K562 (cell line): ENCODE results near the gene ZNF747. TPM values are rescaled to one million over a fixed set of nuclear protein-coding genes. Genes with fewer than 3 reads are reported as not detected.
A peak's percentile ranks its signal among the peaks of the same experiment; 100 is the strongest.

Experiments used
- ARID4B ChIP-seq: sonication (generic); formaldehyde crosslinking; IDR thresholded peaks from 2 replicates; pipeline ENCODE4 v1.8.0; 2022; ENCODE audit warnings: mild to moderate bottlenecking, missing genetic modification reagents
- CEBPG ChIP-seq, 3 experiments: fragments of 200-800 bp in 1 of 3; sonication (Bioruptor generic) in 1 of 3; sonication (generic) in 1 of 3; formaldehyde crosslinking in 1 of 3; IDR thresholded peaks in 2 of 3; conservative IDR thresholded peaks in 1 of 3; 2 replicates each; pipeline versions ENCODE4 v1.6.1 to v1.8.0; 2016 to 2022; ENCODE audit warnings: missing compliant biosample characterization in 2 of 3, missing genetic modification characterization in 2 of 3, mild to moderate bottlenecking in 1 of 3, missing genetic modification reagents in 1 of 3
- CHD1 ChIP-seq: fragments of 200-600 bp; sonication (generic); IDR thresholded peaks from one replicate; pipeline ENCODE4 v1.6.1; 2012; ENCODE audit warnings: mild to moderate bottlenecking, moderate library complexity, low read length, inconsistent platforms
- EHMT2 ChIP-seq: fragments of 450-650 bp; IDR thresholded peaks from 2 replicates; pipeline ENCODE4 v1.6.1; 2018; ENCODE audit warnings: antibody characterized with exemption
- GATAD2B ChIP-seq: fragments of 450-650 bp; IDR thresholded peaks from 2 replicates; pipeline ENCODE4 v1.6.1; 2017; ENCODE audit warnings: mild to moderate bottlenecking, borderline replicate concordance
- MAZ ChIP-seq, 2 experiments: fragments of 450-650 bp in 1 of 2; sonication (generic) in 1 of 2; formaldehyde crosslinking; IDR thresholded peaks in 1 of 2; conservative IDR thresholded peaks in 1 of 2; 2 replicates each; pipeline versions ENCODE4 v1.4.0 to v1.5.0; 2020; ENCODE audit warnings: mild to moderate bottlenecking in 1 of 2, missing genetic modification reagents in 1 of 2
- PHF8 ChIP-seq: fragments of 200-600 bp; sonication (generic); IDR thresholded peaks from 2 replicates; pipeline ENCODE4 v1.6.1; 2012; ENCODE audit warnings: mixed run types, mild to moderate bottlenecking, inconsistent platforms, low read length, moderate library complexity, borderline replicate concordance
- RB1 ChIP-seq: fragments of 450-650 bp; IDR thresholded peaks from 2 replicates; pipeline ENCODE4 v1.6.1; 2017; ENCODE audit warnings: low read depth, mild to moderate bottlenecking
- SAP30 ChIP-seq: fragments of 200-600 bp; sonication (generic); IDR thresholded peaks from 2 replicates; pipeline ENCODE4 v1.6.1; 2012; ENCODE audit warnings: borderline replicate concordance, low read depth, mild to moderate bottlenecking, moderate library complexity, low read length, control low read depth, inconsistent platforms; ENCODE audit not compliant: insufficient read depth, poor library complexity, severe bottlenecking
- SMARCB1 ChIP-seq: IDR thresholded peaks from 2 replicates; pipeline ENCODE4 v1.6.1; 2011; ENCODE audit warnings: improper control_type of control experiment, low read depth; ENCODE audit not compliant: insufficient read length
- TCFL5 ChIP-seq: fragments of 250-450 bp; sonication (Bioruptor Pico); conservative IDR thresholded peaks from 2 replicates; pipeline ENCODE4 v1.6.1; 2021; ENCODE audit warnings: mild to moderate bottlenecking, moderate library complexity, matching md5 sums
- polyA plus RNA-seq, 8 experiments: library from polyadenylated mRNA; depleted of rRNA in 4 of 8; stranded (reverse) in 5 of 8; unstranded in 3 of 8; fragments of >200 nt; fragmentation: Nextera tagmentation in 2 of 8; fragmentation: Illumina TruSeq in 1 of 8; extraction: Ambion mirVana in 2 of 8; extraction: Trizol in 1 of 8; gene quantifications; 2 replicates each; pipeline versions ENCODE4 v1.2.1 to v1.2.3, GENCODE V29; 2011 to 2014; ENCODE audit warnings: inconsistent platforms in 1 of 8, missing spikeins in 1 of 8
- total RNA-seq, 7 experiments: library from RNA; depleted of rRNA in 6 of 7; stranded (reverse); fragments of >200 nt in 6 of 7; fragmentation: Illumina TruSeq in 2 of 7; extraction: Trizol in 2 of 7; gene quantifications; 2 replicates each; pipeline versions ENCODE4 v1.2.1 to v1.2.3, GENCODE V29; 2011 to 2021; ENCODE audit warnings: low replicate concordance in 1 of 7
- TF ChIP-seq, protein P1 (sequence below): fragments of 250-450 bp; sonication (Bioruptor Pico); IDR thresholded peaks from 2 replicates; pipeline ENCODE4 v1.5.0; 2022; ENCODE audit warnings: mild to moderate bottlenecking

Gene ZNF747
- total and polyA plus RNA-seq, 9 of the 15 experiments (the other 6 are each of a cell fraction or from before 2014, with no cell fraction given): 0.14 to 3.3 (median 1.5) TPM

GRCh38 chr16:30526137-30526822 lies 8.4 kb downstream of the ZNF747 start, which contains the start of gene ZNF768 (continued):
- TF ChIP-seq TCFL5 (CRISPR knock-in tag): no peak
- peak in 1 of 2 experiments; percentile 41; a peak in 2 of 4 replicates for TF ChIP-seq MAZ (CRISPR knock-in tag; conservative IDR thresholded peaks at IDR 0.05 in 1 of 2, IDR thresholded peaks at IDR 0.05 in 1 of 2)
- TF ChIP-seq RB1: peak; percentile 57; the same call in 1 of the 2 replicates
- peak; percentile 38; the same call in 1 of the 2 replicates for TF ChIP-seq PHF8
- TF ChIP-seq SMARCB1: no peak
- TF ChIP-seq GATAD2B: peak; percentile 46; the same call in 1 of the 2 replicates
- peak; percentile 38; the same call in 1 of the 2 replicates for TF ChIP-seq EHMT2
- TF ChIP-seq SAP30: peak; percentile 53
- TF ChIP-seq CEBPG (CRISPR knock-in tag; IDR thresholded peaks at IDR 0.05): no peak; the same call in 1 of the 2 replicates
- no peak for TF ChIP-seq CEBPG (tag; conservative IDR thresholded peaks at IDR 0.05 in 1 of 2, IDR thresholded peaks at IDR 0.05 in 1 of 2)
- peak; percentile 45 for TF ChIP-seq CHD1
- TF ChIP-seq ARID4B: peak; percentile 93
- TF ChIP-seq, protein P1, sequence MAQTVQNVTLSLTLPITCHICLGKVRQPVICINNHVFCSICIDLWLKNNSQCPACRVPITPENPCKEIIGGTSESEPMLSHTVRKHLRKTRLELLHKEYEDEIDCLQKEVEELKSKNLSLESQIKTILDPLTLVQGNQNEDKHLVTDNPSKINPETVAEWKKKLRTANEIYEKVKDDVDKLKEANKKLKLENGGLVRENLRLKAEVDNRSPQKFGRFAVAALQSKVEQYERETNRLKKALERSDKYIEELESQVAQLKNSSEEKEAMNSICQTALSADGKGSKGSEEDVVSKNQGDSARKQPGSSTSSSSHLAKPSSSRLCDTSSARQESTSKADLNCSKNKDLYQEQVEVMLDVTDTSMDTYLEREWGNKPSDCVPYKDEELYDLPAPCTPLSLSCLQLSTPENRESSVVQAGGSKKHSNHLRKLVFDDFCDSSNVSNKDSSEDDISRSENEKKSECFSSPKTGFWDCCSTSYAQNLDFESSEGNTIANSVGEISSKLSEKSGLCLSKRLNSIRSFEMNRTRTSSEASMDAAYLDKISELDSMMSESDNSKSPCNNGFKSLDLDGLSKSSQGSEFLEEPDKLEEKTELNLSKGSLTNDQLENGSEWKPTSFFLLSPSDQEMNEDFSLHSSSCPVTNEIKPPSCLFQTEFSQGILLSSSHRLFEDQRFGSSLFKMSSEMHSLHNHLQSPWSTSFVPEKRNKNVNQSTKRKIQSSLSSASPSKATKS: no peak
